NCI-H2171 treated with DMSO at 0.1 percent for 48 hours (cell line): ENCODE results near the gene CDK7.

ENCODE experiments used
- DNase-seq: peaks from one replicate; lab custom pipeline; 2025; lab: John Stamatoyannopoulos, UW

The CDK7 gene

GRCh38 chr5:69293882-69294281, 59.2 kb downstream of the CDK7 start:
- no peak for DNase-seq

- no peak for DNase-seq
These were observed 60.5 kb downstream of the CDK7 start for GRCh38 chr5:69295088-69295754.

GRCh38 chr5:69299625-69300024, 64.9 kb downstream of the CDK7 start:
- no peak for DNase-seq

GRCh38 chr5:69300537-69301203, 66.0 kb downstream of the CDK7 start:
- no peak for DNase-seq

GRCh38 chr5:69305512-69305911, 70.8 kb downstream of the CDK7 start:
- DNase-seq, result no peak

GRCh38 chr5:69308046-69308553, 73.4 kb downstream of the CDK7 start:
- DNase-seq, result no peak

GRCh38 chr5:69309380-69309779, 74.7 kb downstream of the CDK7 start:
- DNase-seq, result no peak

- no peak for DNase-seq
These were observed 77.9 kb downstream of the CDK7 start for GRCh38 chr5:69312459-69313160.

- DNase-seq, result no peak
These were observed 78.7 kb downstream of the CDK7 start for GRCh38 chr5:69313428-69313827.

GRCh38 chr5:69315972-69316371, 81.3 kb downstream of the CDK7 start:
- no peak for DNase-seq

- no peak for DNase-seq
These were observed 82.7 kb downstream of the CDK7 start for GRCh38 chr5:69317391-69317790.

- DNase-seq, result no peak
These were observed 91.7 kb downstream of the CDK7 start for GRCh38 chr5:69326365-69326764.
